B cell (primary cell): ENCODE data around the gene SENP1. TPM values are rescaled to one million over a fixed set of nuclear protein-coding genes. Genes with fewer than 3 reads are reported as not detected.

Experiments
- ATAC-seq: fragments of 200-7000 bp; cut with Tn5 transposase; one replicate; pipeline ENCODE4 v1.10.0; 2021; ENCODE audit warnings: low read depth, mild to moderate bottlenecking, moderate number of reproducible peaks, moderate library complexity
- CTCF ChIA-PET: fragments of 350-600 bp; sonication (Branson Sonifier 250); formaldehyde crosslinking; loops from one replicate; lab custom pipeline; 2021; ENCODE audit warnings: antibody characterized with exemption, inconsistent platforms; lab: Charles Lee
- POLR2A ChIA-PET: fragments of 350-600 bp; sonication (Branson Sonifier 250); formaldehyde crosslinking; loops from one replicate; lab custom pipeline; 2021; ENCODE audit warnings: antibody characterized with exemption; lab: Charles Lee
- DNase-seq: peaks from one replicate; pipeline ENCODE4 v3.0.0; 2013
- H2AFZ ChIP-seq: 2 replicates; pipeline ENCODE4 v1.6.1; 2012; ENCODE audit warnings: mild to moderate bottlenecking, low read depth, low read length; ENCODE audit not compliant: insufficient read depth, poor library complexity, severe bottlenecking
- H3K27ac ChIP-seq, 2 donors: 1 replicate in 1 of 2; 2 replicates in 1 of 2; pipeline ENCODE4 v1.5.1; 2012 to 2013; ENCODE audit warnings: low read length in 2 of 2, mild to moderate bottlenecking in 2 of 2, moderate library complexity in 1 of 2
- H3K27me3 ChIP-seq, 4 experiments: fragments of 200-600 bp in 1 of 4; sonication (generic) in 1 of 4; replicated peaks in 1 of 4; 1 replicate in 2 of 4; 2 replicates in 2 of 4; pipeline versions ENCODE4 v1.6.1 to v1.7.0; 2013 to 2016; ENCODE audit warnings: low read length in 3 of 4, mild to moderate bottlenecking in 2 of 4, mixed read lengths in 1 of 4, moderate library complexity in 1 of 4; ENCODE audit not compliant: insufficient read depth in 4 of 4, control insufficient read depth in 3 of 4; ENCODE audit errors: control extremely low read depth in 1 of 4
- H3K36me3 ChIP-seq, 2 experiments: replicated peaks in 1 of 2; 1 replicate in 1 of 2; 2 replicates in 1 of 2; pipeline versions ENCODE4 v1.6.1 to v1.7.1; 2013; ENCODE audit warnings: low read length in 1 of 2; ENCODE audit not compliant: insufficient read depth in 2 of 2, control insufficient read depth in 1 of 2; ENCODE audit errors: control extremely low read depth in 1 of 2, extremely low read depth in 1 of 2
- H3K4me1 ChIP-seq, 2 donors: fragments of 200-600 bp in 1 of 2; sonication (generic) in 1 of 2; 1 replicate in 1 of 2; 2 replicates in 1 of 2; pipeline versions ENCODE4 v1.5.1 to v1.6.1; 2013 to 2017; ENCODE audit warnings: low read length in 2 of 2; ENCODE audit not compliant: control insufficient read depth in 2 of 2, insufficient read depth in 2 of 2
- H3K4me2 ChIP-seq: replicated peaks from 2 replicates; pipeline ENCODE3; 2012; ENCODE audit warnings: mild to moderate bottlenecking, low read depth, low read length; ENCODE audit not compliant: poor library complexity, severe bottlenecking
- H3K4me3 ChIP-seq, 5 experiments: fragments of 200-600 bp in 1 of 5; sonication (generic) in 1 of 5; 1 replicate in 3 of 5; 2 replicates in 2 of 5; pipeline versions ENCODE4 v1.5.1 to v1.7.0; 2011 to 2016; ENCODE audit warnings: low read length in 4 of 5, mild to moderate bottlenecking in 4 of 5, low read depth in 2 of 5, control low read depth in 1 of 5, moderate library complexity in 1 of 5; ENCODE audit not compliant: insufficient read depth in 1 of 5; ENCODE audit errors: control extremely low read depth in 1 of 5, extremely low read depth in 1 of 5
- H3K79me2 ChIP-seq: fragments of 200-600 bp; sonication (generic); one replicate; pipeline ENCODE4 v1.6.0; 2016; ENCODE audit warnings: low read length; ENCODE audit not compliant: control insufficient read depth, insufficient read depth
- H3K9ac ChIP-seq: fragments of 200-600 bp; sonication (generic); 2 replicates; pipeline ENCODE4 v1.6.1; 2017; ENCODE audit warnings: mild to moderate bottlenecking, low read length, moderate library complexity
- H3K9me3 ChIP-seq, 3 donors: one replicate each; pipeline versions ENCODE4 v1.6.1 to v1.7.1; 2013; ENCODE audit warnings: low read length in 2 of 3; ENCODE audit not compliant: control insufficient read depth in 2 of 3, insufficient read depth in 1 of 3; ENCODE audit errors: control extremely low read depth in 1 of 3
- H4K20me1 ChIP-seq: 2 replicates; pipeline ENCODE4 v1.6.0; 2012; ENCODE audit warnings: mild to moderate bottlenecking, low read length; ENCODE audit not compliant: insufficient read depth, control insufficient read depth, poor library complexity, severe bottlenecking
- H3K27ac Mint-ChIP-seq: one replicate; pipeline ENCODE4 v1.8.0; 2021; ENCODE audit warnings: mixed read lengths
- H3K27me3 Mint-ChIP-seq: one replicate; pipeline ENCODE4 v1.8.0; 2021; ENCODE audit warnings: mixed read lengths
- H3K4me1 Mint-ChIP-seq: one replicate; pipeline ENCODE4 v1.8.0; 2021; ENCODE audit warnings: mixed read lengths
- H3K4me3 Mint-ChIP-seq: one replicate; pipeline ENCODE4 v1.8.0; 2021; ENCODE audit warnings: mixed read lengths
- H3K9me3 Mint-ChIP-seq: one replicate; pipeline ENCODE4 v1.8.0; 2022; ENCODE audit warnings: mixed read lengths; ENCODE audit not compliant: insufficient read depth
- CTCF ChIP-seq: fragments of 200-600 bp; IDR thresholded peaks from one replicate; pipeline ENCODE4 v1.8.0; 2022; ENCODE audit warnings: antibody characterized with exemption, mild to moderate bottlenecking
- EZH2 ChIP-seq: IDR thresholded peaks from 2 replicates; pipeline ENCODE4 v1.6.1; 2012; ENCODE audit warnings: borderline replicate concordance, low read depth, mild to moderate bottlenecking, moderate library complexity, low read length; ENCODE audit not compliant: insufficient read depth, poor library complexity, severe bottlenecking
- WGBS: methylation state at CpG from one replicate; pipeline ENCODE4 v1.1.5; 2013; ENCODE audit warnings: missing lambda C conversion rate; ENCODE audit not compliant: insufficient coverage; 5-methylcytosine and 5-hydroxymethylcytosine counted together
- intact Hi-C: fragments of 100-400 bp; cut with micrococcal nuclease; formaldehyde crosslinking; loops from one replicate; pipeline ENCODE4 v1.10.0; 2022
- polyA plus RNA-seq: library from polyadenylated mRNA; depleted of rRNA; stranded (reverse); fragments of >200 nt; gene quantifications from 2 replicates; pipeline ENCODE4 v1.2.3, GENCODE V29; 2012
- total RNA-seq, 2 donors: library from RNA; stranded (reverse); fragments of 120-200 nt in 1 of 2; gene quantifications; 1 replicate in 1 of 2; 2 replicates in 1 of 2; pipeline versions ENCODE4 v1.2.3 to v1.2.4, GENCODE V29; 2013 to 2022

SENP1 gene
- total and polyA plus RNA-seq, 2 donors (not counting 1 experiment from before 2014, with no cell fraction given) = 7.3 to 44.8 TPM

DNA sequence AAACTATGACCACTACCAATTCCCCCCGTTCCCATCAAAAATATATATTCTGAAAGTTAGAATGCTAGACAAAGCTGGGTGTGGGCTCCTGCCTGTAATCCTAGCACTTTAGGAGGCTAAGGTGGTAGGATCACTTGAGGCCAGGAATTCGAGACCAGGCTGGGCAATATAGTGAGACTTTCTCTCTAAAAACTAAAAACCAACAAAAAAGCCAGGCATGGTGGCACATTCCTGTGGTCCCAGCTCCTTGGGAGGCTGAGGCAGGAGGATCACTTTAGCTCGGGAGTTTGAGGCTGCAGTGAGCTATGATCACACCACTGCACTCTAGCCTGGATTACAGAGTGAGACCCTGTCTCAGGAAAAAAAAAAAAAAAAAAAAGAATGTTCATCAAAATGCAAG is 52.8 kb downstream of the SENP1 start:
- Histone ChIP-seq H3K27ac (no peak overlapping the region), H3K4me1 (no peaks in the 10 kb centered on the region), H4K20me1 (no peaks in the 10 kb centered on the region), H3K36me3 (peaks cover 2 to 22% of the 10 kb centered on the region in 2 experiments), H3K9me3 (no peaks in the 10 kb centered on the region), H3K4me3 (no peak overlapping the region), H3K79me2 (no peaks in the 10 kb centered on the region), H2AFZ (no peak overlapping the region), H3K9ac (no peak overlapping the region), H3K4me2 (no peak overlapping the region), H3K27me3 (no peaks in the 10 kb centered on the region)
- Mint-ChIP-seq H3K27ac (no peak overlapping the region), H3K4me1 (no peaks in the 10 kb centered on the region), H3K9me3 (no peaks in the 10 kb centered on the region), H3K27me3 (no peaks in the 10 kb centered on the region), H3K4me3 (no peak overlapping the region)
- TF ChIP-seq EZH2 = no peak
- TF ChIP-seq CTCF = no peak
- intact Hi-C loops = no loop called here
- POLR2A ChIA-PET = no interaction called here
- ATAC-seq (no peak), DNase-seq (no peak)
- 100% methylated on average over 1 of the region's 3 CpGs for WGBS
- CTCF ChIA-PET = no interaction called here

- H3K27ac ChIP-seq = no peak overlapping the region
- DNase-seq (no peak), ATAC-seq (no peak)
- no peaks in the 10 kb centered on the region for H3K4me1 Mint-ChIP-seq
- intact Hi-C loops = no loop called here
- no peak overlapping the region for H3K4me3 Mint-ChIP-seq
- no peak overlapping the region for H3K9ac ChIP-seq
- CTCF ChIA-PET = no interaction called here
- no peaks in the 10 kb centered on the region for H3K9me3 ChIP-seq
- TF ChIP-seq CTCF (no peak), EZH2 (no peak)
- 100% methylated on average over 2 of the region's 2 CpGs for WGBS
- peaks cover 2 to 34% of the 10 kb centered on the region in 2 experiments for H3K36me3 ChIP-seq
- no peaks in the 10 kb centered on the region for H4K20me1 ChIP-seq
- H3K4me2 ChIP-seq = no peak overlapping the region
- H3K27me3 ChIP-seq = no peaks in the 10 kb centered on the region
- H2AFZ ChIP-seq = no peak overlapping the region
- no peak overlapping the region for H3K4me3 ChIP-seq
- no peaks in the 10 kb centered on the region for H3K79me2 ChIP-seq
- POLR2A ChIA-PET = no interaction called here
- H3K27me3 Mint-ChIP-seq = no peaks in the 10 kb centered on the region
- no peaks in the 10 kb centered on the region for H3K4me1 ChIP-seq
- H3K9me3 Mint-ChIP-seq = no peaks in the 10 kb centered on the region
- no peak overlapping the region for H3K27ac Mint-ChIP-seq
Observed at GRCh38 chr12:48051681-48052080, 54.2 kb downstream of the SENP1 start.
